ENCODE measurements around the gene ELK4.

Gene ELK4

DNA sequence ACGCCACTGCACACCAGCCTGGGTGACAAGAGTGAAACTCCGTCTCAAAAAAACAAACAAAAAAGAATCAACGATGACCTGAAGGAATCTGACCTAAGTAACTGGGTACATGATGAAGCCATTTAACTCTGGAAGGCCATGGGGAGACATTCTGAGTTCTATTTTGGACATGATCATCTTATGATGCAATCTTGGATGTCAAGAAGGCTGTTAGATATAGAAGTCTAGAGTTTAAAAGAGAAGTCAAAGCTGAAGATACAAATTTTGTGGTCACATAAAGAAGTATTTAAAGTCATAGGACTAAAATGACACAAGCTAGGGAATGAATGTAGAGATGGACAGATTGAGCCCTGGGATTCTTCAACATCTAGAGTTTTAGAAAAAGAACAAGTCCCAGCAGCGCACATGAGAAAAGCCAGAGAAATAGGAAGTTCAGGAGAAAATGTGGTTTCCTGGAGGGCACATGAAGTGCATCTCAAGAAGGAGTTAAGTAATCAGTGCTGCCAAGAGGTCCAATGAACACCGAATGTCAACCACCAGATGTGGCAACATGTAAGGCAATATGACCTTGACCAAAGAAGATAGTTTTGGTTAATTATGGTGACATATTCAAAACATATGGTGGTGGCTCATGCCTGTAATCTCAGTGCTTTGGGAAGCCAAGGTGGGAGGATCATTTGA lies 26.8 kb downstream of the ELK4 start:
- no peak for DNase-seq (ENCODE audit: low read depth)
- TF ChIP-seq, protein P1, sequence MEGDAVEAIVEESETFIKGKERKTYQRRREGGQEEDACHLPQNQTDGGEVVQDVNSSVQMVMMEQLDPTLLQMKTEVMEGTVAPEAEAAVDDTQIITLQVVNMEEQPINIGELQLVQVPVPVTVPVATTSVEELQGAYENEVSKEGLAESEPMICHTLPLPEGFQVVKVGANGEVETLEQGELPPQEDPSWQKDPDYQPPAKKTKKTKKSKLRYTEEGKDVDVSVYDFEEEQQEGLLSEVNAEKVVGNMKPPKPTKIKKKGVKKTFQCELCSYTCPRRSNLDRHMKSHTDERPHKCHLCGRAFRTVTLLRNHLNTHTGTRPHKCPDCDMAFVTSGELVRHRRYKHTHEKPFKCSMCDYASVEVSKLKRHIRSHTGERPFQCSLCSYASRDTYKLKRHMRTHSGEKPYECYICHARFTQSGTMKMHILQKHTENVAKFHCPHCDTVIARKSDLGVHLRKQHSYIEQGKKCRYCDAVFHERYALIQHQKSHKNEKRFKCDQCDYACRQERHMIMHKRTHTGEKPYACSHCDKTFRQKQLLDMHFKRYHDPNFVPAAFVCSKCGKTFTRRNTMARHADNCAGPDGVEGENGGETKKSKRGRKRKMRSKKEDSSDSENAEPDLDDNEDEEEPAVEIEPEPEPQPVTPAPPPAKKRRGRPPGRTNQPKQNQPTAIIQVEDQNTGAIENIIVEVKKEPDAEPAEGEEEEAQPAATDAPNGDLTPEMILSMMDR (IDR thresholded peaks at IDR 0.05; ENCODE audit: control insufficient read depth, extremely low read depth, insufficient read depth): no peak
- H3K4me3 ChIP-seq (ENCODE audit: low read depth, low read length): no peak overlapping the region

DNA sequence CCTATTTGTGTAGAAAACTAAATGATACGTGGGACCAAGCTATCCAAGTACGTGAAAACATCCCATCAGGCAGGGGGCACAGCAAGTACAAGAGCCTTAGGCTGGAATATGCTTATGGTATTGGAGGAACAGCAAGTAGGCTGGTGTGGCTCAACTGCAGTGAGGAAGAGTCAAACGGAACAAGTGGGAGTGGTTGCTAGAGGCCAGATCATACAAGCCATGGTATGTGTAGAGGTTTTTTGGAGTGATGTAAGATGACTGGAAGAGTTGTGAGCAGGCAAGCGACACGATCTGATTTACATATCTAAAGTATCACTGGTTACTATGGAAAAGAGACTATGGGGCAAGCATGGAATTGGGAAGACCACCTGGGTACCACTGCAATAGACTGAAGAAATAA lies 27.8 kb downstream of the ELK4 start:
- no peak for DNase-seq (ENCODE audit: low read depth)
- H3K4me3 ChIP-seq (ENCODE audit: low read depth, low read length): no peak overlapping the region
- TF ChIP-seq, protein P1 (IDR thresholded peaks at IDR 0.05; ENCODE audit: control insufficient read depth, extremely low read depth, insufficient read depth): no peak

DNA sequence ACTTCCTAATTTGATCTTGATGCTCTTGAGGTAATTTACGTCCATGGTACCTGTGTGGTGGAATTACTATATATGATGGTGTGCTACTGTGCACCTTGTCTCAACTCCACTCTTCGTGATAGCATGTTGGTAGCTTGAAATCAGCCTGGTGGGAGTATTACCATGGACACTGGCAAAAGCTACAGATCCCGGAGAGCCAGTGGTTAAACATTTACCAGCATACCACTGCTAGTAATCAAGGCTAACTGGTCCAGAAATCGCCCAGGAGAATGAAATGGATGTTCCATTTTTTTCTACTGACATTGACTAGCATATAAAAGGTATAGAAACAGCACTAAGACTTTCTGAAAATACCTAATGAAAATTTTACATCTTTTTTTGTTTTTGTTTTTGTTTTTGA lies 30.6 kb downstream of the ELK4 start:
- TF ChIP-seq, protein P1 (IDR thresholded peaks at IDR 0.05; ENCODE audit: control insufficient read depth, extremely low read depth, insufficient read depth): no peak
- DNase-seq (ENCODE audit: low read depth): no peak
- no peak overlapping the region for H3K4me3 ChIP-seq (ENCODE audit: low read depth, low read length)

DNA sequence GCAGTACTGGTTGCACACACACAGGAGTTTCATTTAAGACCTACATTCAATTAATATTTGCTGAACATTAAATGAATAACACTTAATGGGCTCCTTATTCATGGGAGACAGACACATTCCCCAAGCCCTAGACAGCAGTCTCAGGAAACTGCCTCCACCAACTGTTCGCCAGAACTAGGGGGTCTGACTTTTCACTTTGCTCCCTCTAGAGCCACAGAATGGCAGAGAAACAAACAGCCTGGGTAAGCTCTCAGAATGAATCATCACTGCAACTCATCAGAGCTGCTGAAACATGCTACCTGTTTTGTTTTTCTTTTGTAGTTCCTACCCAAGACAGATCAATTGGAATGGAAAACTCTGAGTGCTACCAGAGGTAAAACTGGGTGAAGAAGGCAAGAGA lies 31.7 kb downstream of the ELK4 start:
- DNase-seq (ENCODE audit: low read depth): no peak
- TF ChIP-seq, protein P1 (IDR thresholded peaks at IDR 0.05; ENCODE audit: control insufficient read depth, extremely low read depth, insufficient read depth): no peak
- H3K4me3 ChIP-seq (ENCODE audit: low read depth, low read length): no peak overlapping the region

DNA sequence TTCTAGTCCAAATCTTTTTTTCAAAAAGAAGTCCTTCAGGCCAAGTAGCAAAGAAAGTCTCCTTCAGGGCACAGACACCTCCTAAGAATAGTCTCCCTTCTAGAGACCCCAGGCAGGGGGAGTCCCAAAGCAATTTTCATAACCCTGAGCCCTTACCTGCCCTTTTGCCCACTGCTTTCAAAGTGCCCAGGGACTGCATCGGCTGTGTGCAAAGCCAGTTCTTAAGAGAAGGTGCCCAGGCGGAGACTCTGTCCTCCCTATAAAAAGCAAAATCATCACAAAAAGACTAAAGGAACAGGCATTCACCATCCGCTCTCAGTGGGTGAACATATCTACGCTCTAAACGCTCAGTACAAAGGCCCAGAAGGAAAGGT lies 32.2 kb downstream of the ELK4 start:
- no peak overlapping the region for H3K4me3 ChIP-seq (ENCODE audit: low read depth, low read length)
- no peak for DNase-seq (ENCODE audit: low read depth)
- TF ChIP-seq, protein P1 (IDR thresholded peaks at IDR 0.05; ENCODE audit: control insufficient read depth, extremely low read depth, insufficient read depth): no peak

DNA sequence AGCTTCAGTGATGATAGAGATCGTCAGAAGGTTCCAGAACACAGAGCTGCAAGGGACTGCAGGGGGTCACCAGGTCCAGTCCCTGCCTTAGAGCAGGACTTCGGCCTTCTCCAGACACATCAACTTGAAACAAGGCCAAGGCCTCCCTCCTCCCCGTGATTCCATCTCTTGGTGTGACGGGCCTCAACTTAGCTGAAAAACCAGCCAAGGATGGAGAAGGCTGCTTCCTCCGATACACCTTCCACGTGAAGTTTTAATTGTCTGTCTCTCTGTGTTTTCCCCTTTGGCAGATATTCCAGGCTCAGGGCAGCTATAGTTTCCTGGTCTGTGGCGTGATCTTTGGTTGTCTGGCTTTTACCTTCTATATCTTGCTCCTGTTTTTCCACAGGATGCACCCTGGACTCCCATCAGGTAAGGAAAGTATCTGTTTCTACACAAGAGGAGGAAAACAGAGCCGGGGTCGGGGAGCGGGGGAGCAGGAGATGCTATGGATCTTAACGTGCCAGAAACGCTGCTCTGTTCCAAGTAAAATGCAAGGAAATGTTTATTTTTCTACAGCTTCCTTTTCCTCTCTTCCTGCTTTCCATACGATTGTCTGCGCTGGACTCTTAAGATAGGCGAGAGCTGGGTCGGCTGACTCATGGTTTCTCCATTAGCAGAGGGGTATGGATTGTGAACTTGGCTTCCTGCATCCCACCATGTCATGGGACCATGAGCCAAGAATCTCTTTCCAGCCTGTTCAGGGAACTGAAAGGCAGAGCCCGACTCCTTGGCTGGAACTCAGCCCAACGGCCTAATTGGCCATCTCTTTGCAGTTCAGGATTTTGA lies 32.8 kb downstream of the ELK4 start:
- 0 out of 2 replicates have a peak overlapping the region, but pooled peaks have one; percentile 3 for H3K4me3 ChIP-seq (ENCODE audit: low read depth, low read length)
- TF ChIP-seq, protein P1 (IDR thresholded peaks at IDR 0.05; ENCODE audit: control insufficient read depth, extremely low read depth, insufficient read depth): no peak
- DNase-seq (ENCODE audit: low read depth): peak; percentile 63

Measured in LNCaP clone FGC (cell line).